HG03045 (cell line): ENCODE measurements around the gene SEC16B.

Experiments used
- ATAC-seq: cut with Tn5 transposase; IDR thresholded peaks from one replicate; pipeline ENCODE4 v1.9.1; 2021; ENCODE audit warnings: mild to moderate bottlenecking, moderate library complexity; ENCODE audit not compliant: unreplicated experiment

The SEC16B gene

GRCh38 chr1:177944016-177944949 lies 25.6 kb downstream of the SEC16B start:
- ATAC-seq = no peak

GRCh38 chr1:177941976-177942375 lies 27.9 kb downstream of the SEC16B start:
- no peak for ATAC-seq

DNA sequence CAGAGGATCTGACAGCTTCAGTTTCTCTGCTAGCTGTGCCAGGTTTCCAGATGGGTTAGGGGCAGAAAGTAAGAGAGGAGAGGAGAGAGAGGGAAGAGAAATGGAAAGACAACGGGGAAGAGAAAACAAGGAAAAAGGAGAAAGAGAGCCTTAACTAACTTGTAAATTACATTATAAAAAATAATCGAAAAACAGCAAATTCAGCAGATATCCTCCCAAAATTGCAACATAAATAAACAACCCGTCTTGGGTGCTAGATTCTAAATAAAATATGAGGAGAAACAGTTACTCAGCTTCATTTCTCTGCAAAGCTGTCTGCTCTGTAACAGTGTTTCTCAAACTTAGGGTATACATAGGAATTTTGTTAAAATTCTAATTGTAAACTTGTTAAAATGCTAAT lies 29.2 kb downstream of the SEC16B start:
- ATAC-seq = no peak

DNA sequence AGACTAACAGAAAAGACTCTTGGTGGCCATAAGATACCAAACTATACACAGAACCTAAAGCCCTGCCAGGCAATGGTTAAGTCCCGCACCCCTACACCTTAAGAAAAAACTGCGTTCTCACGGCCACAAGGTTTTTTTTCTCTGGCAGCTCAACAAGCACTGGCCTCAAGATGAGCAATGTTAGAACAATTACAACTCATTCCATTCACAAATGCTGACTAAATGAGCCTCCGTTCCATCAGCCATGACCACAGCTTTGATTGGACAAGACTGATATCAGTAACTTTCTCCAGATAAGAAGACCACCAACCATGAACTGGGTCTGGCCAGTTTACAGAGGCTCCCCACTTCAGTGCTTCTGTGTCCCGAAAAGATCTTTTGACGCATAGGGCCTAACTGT lies 31.9 kb downstream of the SEC16B start:
- ATAC-seq = no peak

GRCh38 chr1:177937174-177937770 lies 32.6 kb downstream of the SEC16B start:
- no peak for ATAC-seq

DNA sequence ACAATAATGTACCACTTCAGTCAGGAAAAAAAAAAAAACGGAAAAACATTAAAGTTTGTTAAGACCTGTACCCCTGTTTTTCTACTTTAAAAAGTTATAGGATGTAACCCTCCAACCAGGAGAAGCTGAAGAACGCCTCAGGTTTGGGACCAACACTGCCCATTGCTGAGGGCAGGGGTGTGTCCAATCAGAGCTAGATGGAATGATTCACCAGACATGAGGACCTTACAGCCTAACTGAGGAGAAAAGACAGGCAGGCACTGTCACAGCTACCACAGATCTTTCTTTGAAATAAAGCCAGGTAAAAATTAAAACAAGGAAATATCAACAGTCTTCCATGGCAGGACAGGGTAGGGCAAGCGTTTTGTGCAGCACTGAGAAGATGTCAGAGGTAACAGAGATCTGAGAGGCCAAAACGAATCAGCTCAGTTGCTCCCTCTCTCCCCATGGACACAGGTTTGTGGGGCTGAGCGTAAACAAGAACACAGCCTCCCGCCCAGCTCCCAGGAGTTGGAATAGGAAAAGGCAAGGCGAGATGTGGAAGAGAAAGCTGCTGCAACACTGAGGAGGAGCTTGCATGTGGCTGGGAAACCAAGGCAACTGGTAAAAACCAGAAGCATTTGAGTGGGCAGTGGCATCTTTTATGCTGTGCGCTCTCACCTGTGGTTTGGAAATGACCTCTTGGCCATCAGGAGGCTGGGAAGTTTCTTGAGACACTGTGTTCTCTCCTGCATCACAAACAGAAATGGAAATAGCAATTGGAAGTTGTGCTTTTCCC lies 34.0 kb downstream of the SEC16B start:
- ATAC-seq = no peak

GRCh38 chr1:177934927-177935326 lies 34.9 kb downstream of the SEC16B start:
- ATAC-seq = no peak

DNA sequence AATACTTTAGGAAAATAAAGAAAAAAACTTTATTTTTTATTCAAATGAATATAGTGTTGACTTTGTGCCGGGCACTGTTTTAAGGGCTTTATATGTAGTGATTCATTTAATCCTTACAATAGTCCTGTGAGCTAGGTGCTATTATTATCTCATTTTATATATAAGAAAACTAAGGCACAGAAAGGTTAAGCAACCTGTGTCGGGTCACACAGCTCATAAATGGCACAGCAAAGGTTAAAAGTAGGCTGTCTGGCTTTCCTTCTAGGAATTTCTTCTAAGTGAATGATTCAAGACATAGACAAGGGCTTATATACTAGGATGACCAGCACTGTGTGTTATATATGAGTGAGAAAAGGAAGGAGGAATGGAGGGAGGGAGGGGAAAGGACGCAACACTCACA lies 35.4 kb downstream of the SEC16B start:
- ATAC-seq = no peak

DNA sequence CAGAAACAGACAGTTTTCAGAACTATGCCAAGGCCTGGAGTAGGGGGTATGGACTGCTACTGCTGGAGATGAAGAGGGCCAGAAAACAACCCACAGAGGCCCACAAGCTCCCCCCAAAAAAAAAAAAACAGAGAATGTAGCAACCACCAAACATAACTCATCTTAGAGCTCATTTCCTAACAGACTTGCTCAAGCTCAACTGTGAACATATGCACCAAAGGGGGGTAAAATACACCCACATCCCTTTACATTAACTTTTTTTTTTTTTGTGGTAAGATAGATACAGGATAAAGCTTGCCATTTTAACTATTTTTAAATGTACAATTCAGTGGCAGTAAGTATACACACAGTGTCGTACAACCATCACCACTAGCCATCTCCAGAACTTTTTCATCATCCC lies 36.0 kb downstream of the SEC16B start:
- ATAC-seq = no peak

DNA sequence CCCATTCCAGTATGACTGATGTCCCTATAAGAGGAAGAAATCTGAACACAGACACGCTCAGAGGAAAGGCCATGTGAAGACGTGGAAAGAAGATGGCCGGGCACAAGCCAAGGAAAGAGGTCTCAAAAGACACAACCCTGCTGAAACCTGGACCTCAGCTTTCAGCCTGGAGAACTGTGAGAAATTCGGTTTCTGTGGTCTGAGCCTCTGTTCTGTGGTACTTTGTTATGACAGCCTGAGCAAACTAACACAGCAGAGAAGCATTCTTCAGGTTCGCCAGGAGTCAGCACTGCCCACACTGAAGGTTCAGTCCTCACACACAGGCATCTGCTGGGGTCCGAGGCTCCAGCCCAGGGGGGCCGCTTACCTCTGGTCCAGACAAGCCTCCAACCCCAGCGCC lies 37.7 kb downstream of the SEC16B start:
- ATAC-seq = no peak

DNA sequence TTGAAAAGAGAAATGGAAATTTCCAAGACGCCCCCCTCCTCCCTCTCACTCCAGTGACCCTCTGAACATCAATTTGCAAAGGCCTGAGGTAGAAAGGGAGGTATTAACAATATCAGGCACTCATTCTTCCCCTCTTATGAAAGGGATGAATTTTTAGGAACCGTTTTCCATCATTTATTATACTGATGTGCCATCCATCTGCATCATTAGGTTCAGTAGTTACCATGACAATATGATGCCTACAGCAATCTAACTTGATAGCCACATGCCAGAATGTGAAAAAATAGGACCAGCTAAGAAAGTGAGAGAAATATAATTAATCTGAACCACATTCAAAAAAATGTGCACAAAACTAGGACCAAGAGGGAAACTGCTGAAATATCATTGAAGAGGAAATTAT lies 40.9 kb downstream of the SEC16B start:
- ATAC-seq = no peak

DNA sequence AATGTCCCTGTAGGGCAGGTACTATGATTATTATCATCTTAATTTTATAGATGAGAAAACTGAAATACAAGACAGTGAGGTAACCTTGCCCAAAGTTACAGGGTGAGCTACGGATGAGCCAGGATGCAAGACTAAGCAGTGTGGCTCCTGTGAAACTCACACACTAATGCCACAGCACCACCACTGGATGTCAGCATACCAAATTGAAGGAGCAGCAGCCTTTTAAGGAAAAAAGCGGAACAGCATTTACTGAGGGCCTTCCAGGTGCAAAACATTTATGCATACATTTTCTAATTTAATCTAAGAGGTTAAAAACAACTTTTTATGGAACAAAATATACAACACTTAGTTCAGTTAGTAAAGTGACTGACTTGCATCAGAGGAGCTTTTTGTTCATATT lies 41.7 kb downstream of the SEC16B start:
- ATAC-seq = no peak

- no peak for ATAC-seq
These were observed 42.7 kb downstream of the SEC16B start for GRCh38 chr1:177927021-177927596.

GRCh38 chr1:177926201-177926600 lies 43.7 kb downstream of the SEC16B start:
- no peak for ATAC-seq

DNA sequence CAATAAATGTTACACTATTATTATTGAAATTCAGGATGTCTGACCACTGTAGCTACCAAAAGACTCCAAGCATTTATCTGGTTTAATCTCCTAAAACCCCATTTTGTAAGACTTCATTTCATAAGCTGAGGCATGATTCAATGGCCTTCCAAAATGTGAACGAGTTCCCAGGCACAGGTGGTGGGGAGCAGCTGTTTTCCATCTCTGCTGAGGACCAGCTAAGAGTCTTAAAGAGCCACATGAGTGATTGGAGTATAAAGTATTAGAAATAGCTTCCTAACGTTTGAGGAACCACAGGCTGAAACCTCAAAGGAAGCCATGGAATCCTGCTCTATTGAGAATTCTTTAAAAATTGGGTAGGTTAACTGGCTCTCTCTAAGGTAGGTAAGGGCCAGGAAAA lies 44.9 kb downstream of the SEC16B start:
- ATAC-seq = no peak

DNA sequence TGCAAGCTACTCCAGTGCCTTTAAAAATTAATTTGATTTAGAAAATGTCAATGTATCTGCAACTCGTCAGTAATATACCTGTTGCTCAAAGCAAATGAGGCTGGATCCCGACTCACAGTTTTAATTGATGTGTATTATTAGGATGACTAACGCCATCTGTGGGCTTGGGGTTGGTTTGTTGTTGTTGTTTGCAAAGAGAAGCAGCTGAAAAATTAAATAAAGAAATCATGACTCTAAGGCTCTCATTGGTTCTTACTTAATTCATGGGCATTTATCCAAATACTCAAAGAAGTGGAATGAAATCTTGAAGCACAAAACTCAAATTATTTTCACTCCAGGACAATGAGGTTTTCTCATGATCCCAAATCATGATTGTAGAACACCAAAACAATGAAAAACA lies 46.4 kb downstream of the SEC16B start:
- no peak for ATAC-seq

DNA sequence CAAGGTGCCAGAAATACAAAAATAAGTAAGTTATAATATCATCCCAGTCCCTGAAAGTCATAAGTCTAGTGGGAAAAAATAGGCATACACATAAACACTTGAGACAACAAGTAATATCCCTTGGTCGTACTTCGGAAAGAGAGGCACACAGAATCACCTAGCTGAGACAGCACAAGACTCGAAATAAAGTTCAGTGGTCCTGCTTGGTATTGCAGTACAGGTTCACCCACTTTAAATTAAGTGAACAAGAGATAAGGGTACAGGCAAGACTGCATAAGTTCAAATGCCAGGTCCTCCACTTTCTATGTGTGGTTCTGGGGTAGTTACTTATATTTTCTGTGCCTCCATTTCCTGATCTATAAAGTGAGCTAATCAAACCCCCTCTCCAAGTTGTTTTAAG lies 47.6 kb downstream of the SEC16B start:
- ATAC-seq = no peak

DNA sequence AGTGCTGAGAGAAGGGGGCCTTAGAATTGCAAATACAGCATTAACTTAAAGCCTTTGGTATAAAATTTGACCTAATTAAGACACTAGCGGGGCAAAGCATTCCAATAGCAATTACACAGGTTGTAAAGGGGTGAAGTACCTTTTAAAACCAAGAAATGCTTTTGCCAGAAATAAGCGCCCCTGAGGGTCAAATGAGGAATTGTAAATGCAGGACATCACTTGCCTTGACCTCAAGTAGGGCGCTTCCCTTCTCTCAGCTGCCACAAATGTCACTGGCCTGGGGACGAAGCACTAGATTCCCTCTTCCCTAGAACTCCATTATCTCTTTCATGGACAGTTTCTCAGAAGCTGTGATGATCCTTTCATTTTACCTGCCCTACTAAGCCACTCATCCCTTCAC lies 48.3 kb downstream of the SEC16B start:
- no peak for ATAC-seq

GRCh38 chr1:177920091-177920490 lies 49.8 kb downstream of the SEC16B start:
- no peak for ATAC-seq

DNA sequence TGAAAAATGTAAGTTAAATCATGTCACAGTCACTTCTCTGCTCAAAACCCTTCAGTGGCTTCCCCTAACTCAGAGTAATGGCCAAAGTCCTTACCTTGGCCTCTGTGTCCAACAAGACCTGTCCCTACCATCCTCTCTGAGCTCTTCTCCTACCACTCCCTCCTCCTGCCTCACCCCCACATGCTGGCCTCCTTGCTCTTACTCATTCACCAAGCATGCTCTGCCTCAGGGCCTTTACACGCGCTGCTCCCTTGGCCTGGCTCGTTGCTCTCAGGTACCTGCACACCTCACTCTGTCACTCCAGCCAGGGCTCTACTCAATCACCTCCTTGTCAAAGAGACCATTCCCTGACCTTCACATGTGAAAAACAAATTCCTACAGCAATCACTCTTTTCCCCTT lies 54.2 kb downstream of the SEC16B start:
- ATAC-seq = no peak

DNA sequence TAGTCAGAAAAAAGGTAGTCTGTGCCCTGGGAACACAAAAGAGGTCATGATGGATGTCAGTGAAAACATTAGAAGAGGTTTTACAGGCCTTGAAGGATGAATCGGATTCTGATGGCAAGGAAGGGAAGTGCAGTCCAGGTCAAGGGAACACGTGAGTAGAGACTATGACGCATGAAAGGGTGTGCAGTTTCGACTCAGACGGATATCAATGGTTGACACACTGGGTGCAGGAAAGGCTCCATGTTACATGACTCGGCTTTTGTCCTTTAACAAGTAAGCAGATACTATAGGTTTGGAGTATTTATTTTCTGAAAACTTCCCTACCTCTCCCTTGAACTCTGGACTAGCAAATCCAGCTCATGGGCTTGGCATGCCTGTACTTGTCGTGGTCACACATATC lies 55.3 kb downstream of the SEC16B start:
- ATAC-seq = no peak
